ENCODE data around the gene DGCR2. TPM values are rescaled to one million over a fixed set of nuclear protein-coding genes. Genes with fewer than 3 reads are reported as not detected.

Gene DGCR2
- total RNA-seq, 1 experiment from 2014 or later: 41.1 TPM

DNA sequence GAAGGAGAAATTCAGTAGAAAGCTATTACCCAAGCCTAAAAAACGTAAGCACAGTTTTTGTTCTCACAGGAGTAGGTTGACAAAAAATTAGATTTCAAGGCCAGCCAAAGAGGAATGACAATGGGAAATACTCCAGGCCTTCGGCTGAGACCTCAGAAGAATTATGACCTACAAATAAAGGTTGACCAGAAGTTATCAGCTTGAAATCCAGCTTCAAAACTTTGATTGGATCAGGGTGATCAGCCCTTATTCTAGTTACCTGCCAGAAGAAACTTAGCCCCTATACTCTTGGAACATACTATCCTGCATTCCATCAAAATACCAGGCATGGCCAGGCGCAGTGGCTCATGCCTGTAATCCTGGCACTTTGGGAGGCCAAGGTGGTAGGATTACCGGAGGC is 117.7 kb downstream of the DGCR2 start:
- TF ChIP-seq, protein P1, sequence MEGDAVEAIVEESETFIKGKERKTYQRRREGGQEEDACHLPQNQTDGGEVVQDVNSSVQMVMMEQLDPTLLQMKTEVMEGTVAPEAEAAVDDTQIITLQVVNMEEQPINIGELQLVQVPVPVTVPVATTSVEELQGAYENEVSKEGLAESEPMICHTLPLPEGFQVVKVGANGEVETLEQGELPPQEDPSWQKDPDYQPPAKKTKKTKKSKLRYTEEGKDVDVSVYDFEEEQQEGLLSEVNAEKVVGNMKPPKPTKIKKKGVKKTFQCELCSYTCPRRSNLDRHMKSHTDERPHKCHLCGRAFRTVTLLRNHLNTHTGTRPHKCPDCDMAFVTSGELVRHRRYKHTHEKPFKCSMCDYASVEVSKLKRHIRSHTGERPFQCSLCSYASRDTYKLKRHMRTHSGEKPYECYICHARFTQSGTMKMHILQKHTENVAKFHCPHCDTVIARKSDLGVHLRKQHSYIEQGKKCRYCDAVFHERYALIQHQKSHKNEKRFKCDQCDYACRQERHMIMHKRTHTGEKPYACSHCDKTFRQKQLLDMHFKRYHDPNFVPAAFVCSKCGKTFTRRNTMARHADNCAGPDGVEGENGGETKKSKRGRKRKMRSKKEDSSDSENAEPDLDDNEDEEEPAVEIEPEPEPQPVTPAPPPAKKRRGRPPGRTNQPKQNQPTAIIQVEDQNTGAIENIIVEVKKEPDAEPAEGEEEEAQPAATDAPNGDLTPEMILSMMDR (conservative IDR thresholded peaks at IDR 0.05; ENCODE audit: low read depth, low read length): no peak
- no peak for TF ChIP-seq EZH2 (IDR thresholded peaks at IDR 0.05; ENCODE audit: borderline replicate concordance, low read depth, low read length, poor library complexity, severe bottlenecking)
- intact Hi-C loops (cut with micrococcal nuclease; ENCODE audit: unreplicated experiment): no loop called here
- no peaks in the 10 kb centered on the region for H3K36me3 ChIP-seq (ENCODE audit: insufficient read depth, low read length, poor library complexity, severe bottlenecking)
- no peaks in the 10 kb centered on the region for H3K9me3 ChIP-seq (ENCODE audit: low read depth, low read length, poor library complexity, severe bottlenecking)
- H3K4me1 ChIP-seq (ENCODE audit: insufficient read depth, low read length, poor library complexity, severe bottlenecking): no peaks in the 10 kb centered on the region
- H3K27ac ChIP-seq (ENCODE audit: low read depth, low read length, poor library complexity, severe bottlenecking): no peak overlapping the region
- no peak overlapping the region for H3K4me3 ChIP-seq (ENCODE audit: low read depth, low read length, poor library complexity, severe bottlenecking)
- H3K27me3 ChIP-seq (replicated peaks; ENCODE audit: insufficient read depth, low read depth, low read length, poor library complexity): peaks cover 5% of the 10 kb centered on the region
- DNase-seq (ENCODE audit: low spot score): no peak
- POLR2A ChIA-PET (ENCODE audit: low non-redundant PET): no interaction called here
- no TSS peak for BruUV-seq (replicated peaks)
- CTCF ChIA-PET: no interaction called here

DNA sequence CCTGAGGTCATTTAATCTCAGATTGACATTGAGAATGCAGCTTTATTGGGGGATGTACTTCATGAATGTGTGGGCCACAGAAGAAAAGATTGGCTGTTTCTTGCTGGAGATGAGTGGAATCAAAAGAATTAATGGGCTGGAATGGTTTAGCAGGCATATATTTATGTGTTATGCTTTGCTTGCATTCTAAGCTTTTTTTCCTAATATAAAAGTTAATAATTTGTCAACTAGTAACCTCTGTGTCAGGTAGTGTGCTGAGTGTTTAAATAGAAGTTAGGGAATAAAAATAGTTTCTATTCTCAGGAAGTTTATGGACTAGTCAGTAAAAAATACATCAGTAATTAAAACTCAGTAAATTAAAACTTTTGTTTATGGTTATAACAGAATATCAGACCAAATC is 118.7 kb downstream of the DGCR2 start:
- H3K9me3 ChIP-seq (ENCODE audit: low read depth, low read length, poor library complexity, severe bottlenecking): no peaks in the 10 kb centered on the region
- TF ChIP-seq EZH2 (IDR thresholded peaks at IDR 0.05; ENCODE audit: borderline replicate concordance, low read depth, low read length, poor library complexity, severe bottlenecking): no peak
- TF ChIP-seq, protein P1 (conservative IDR thresholded peaks at IDR 0.05; ENCODE audit: low read depth, low read length): no peak
- H3K36me3 ChIP-seq (ENCODE audit: insufficient read depth, low read length, poor library complexity, severe bottlenecking): no peaks in the 10 kb centered on the region
- no peaks in the 10 kb centered on the region for H3K4me1 ChIP-seq (ENCODE audit: insufficient read depth, low read length, poor library complexity, severe bottlenecking)
- H3K4me3 ChIP-seq (ENCODE audit: low read depth, low read length, poor library complexity, severe bottlenecking): no peak overlapping the region
- ChIA-PET POLR2A (ENCODE audit: low non-redundant PET) (interaction anchor here (0.6 kb wide), 1 partner anchor 113 kb away, joined by 3 read pairs; no protein-coding TSS in a partner anchor), CTCF (no interaction called here)
- intact Hi-C loops (cut with micrococcal nuclease; ENCODE audit: unreplicated experiment): no loop called here
- no peak overlapping the region for H3K27ac ChIP-seq (ENCODE audit: low read depth, low read length, poor library complexity, severe bottlenecking)
- H3K27me3 ChIP-seq (replicated peaks; ENCODE audit: insufficient read depth, low read depth, low read length, poor library complexity): peaks cover 5% of the 10 kb centered on the region
- no TSS peak for BruUV-seq (replicated peaks)
- no peak for DNase-seq (ENCODE audit: low spot score)

DNA sequence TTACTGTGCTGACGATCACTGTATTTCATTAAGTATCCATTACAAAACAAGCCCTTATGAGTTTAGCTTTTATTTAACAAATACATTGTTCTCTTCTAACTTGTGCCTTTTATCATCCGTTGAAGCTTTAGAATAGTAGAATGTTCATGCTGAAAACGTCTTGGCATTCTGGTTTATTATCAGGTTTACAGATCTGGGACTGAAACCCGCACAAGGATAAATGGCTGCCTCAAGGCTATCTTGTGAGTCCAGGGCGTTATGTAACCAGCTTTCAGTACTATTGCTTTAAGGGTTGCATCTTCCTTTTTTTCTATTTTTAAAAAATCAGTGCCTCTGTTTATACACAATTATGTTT is 119.6 kb downstream of the DGCR2 start:
- POLR2A ChIA-PET (ENCODE audit: low non-redundant PET): no interaction called here
- intact Hi-C loops (cut with micrococcal nuclease; ENCODE audit: unreplicated experiment): no loop called here

More for the DNA sequence above, 119.6 kb downstream of the DGCR2 start:
- Histone ChIP-seq H3K27me3 (replicated peaks; ENCODE audit: insufficient read depth, low read depth, low read length, poor library complexity) (peaks cover 5% of the 10 kb centered on the region), H3K9me3 (ENCODE audit: low read depth, low read length, poor library complexity, severe bottlenecking) (no peaks in the 10 kb centered on the region), H3K36me3 (ENCODE audit: insufficient read depth, low read length, poor library complexity, severe bottlenecking) (no peaks in the 10 kb centered on the region), H3K27ac (ENCODE audit: low read depth, low read length, poor library complexity, severe bottlenecking) (no peak overlapping the region), H3K4me1 (ENCODE audit: insufficient read depth, low read length, poor library complexity, severe bottlenecking) (no peaks in the 10 kb centered on the region), H3K4me3 (ENCODE audit: low read depth, low read length, poor library complexity, severe bottlenecking) (no peak overlapping the region)
- CTCF ChIA-PET: no interaction called here
- TF ChIP-seq, protein P1 (conservative IDR thresholded peaks at IDR 0.05; ENCODE audit: low read depth, low read length): no peak
- no peak for TF ChIP-seq EZH2 (IDR thresholded peaks at IDR 0.05; ENCODE audit: borderline replicate concordance, low read depth, low read length, poor library complexity, severe bottlenecking)
- no TSS peak for BruUV-seq (replicated peaks)
- DNase-seq (ENCODE audit: low spot score): no peak
